Mammary epithelial cell (primary cell): ENCODE data around the gene MAGI1.
"Not testable (repeated sequence)": the region's sequence is repeated elsewhere in the genome, so short reads cannot be mapped to it uniquely, and the experiment has no call there.

ENCODE experiments used
- CTCF ChIP-seq, 2 donors: IDR thresholded peaks in 1 of 2; conservative IDR thresholded peaks in 1 of 2; 2 replicates each; pipeline ENCODE4 v1.5.1; 2011 to 2012; ENCODE audit warnings: inconsistent platforms in 2 of 2, low read length in 2 of 2, mild to moderate bottlenecking in 2 of 2, control low read depth in 1 of 2, low read depth in 1 of 2; ENCODE audit not compliant: insufficient read depth in 1 of 2; ENCODE audit errors: extremely low read depth in 1 of 2
- EZH2 ChIP-seq: IDR thresholded peaks from 2 replicates; pipeline ENCODE4 v1.6.1; 2012; ENCODE audit warnings: low read length, inconsistent platforms, borderline replicate concordance

- not testable (repeated sequence) for TF ChIP-seq CTCF (conservative IDR thresholded peaks at IDR 0.05 in 1 of 2, IDR thresholded peaks at IDR 0.05 in 1 of 2; ENCODE audit: extremely low read depth in 1 of 2, insufficient read depth in 1 of 2, low read depth in 1 of 2, low read length in 2 of 2); EZH2
These were observed 430.7 kb downstream of the MAGI1 start for GRCh38 chr3:65607965-65608460.
